Adrenal gland (tissue), 5 donors: ENCODE data around the gene SCUBE1.

ENCODE experiments used
- CTCF ChIP-seq, 6 experiments: fragments of 450-650 bp in 4 of 6; fragments of 200-600 bp in 2 of 6; sonication (generic) in 1 of 6; IDR thresholded peaks; 1 replicate in 5 of 6; 2 replicates in 1 of 6; pipeline versions ENCODE4 v1.5.1 to v1.8.0; 2016 to 2021; ENCODE audit warnings: antibody characterized with exemption in 6 of 6, mild to moderate bottlenecking in 2 of 6, moderate library complexity in 1 of 6
- POLR2A ChIP-seq, 2 donors: fragments of 450-650 bp; IDR thresholded peaks; one replicate each; pipeline ENCODE4 v1.6.1; 2017; ENCODE audit warnings: antibody characterized with exemption in 2 of 2, mild to moderate bottlenecking in 2 of 2, moderate library complexity in 1 of 2
- donor health status: DM: no; HTN: no; CAD: no.

DNA sequence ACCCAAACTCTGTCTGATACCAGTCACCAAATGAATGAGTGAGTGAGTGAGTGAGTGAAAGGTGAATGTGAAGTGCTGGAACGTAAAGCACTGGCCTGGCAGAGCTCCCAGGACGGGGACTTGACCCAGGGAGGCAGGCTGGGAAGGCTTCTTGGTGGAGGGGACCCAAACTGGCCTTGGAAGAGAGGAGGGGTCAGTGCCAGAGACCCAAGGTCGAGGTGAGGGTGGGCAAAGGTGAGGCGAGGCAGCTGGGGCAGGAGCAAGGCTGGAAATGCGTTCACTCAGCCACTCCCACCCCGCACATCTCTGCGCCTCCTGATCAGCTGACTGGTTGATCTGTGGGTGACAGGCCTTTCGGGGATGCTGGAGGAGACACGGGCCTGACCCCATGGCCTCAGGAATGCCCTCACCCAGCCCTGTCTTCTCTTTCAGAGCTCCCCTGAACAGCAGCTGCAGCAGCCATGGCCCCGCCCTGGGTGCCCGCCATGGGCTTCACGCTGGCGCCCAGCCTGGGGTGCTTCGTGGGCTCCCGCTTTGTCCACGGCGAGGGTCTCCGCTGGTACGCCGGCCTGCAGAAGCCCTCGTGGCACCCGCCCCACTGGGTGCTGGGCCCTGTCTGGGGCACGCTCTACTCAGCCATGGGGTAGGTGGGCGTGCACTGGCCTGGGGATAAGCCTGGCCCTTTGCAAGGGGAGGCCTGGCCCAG, 184.2 kb downstream of the SCUBE1 start:
- no peak for TF ChIP-seq CTCF (IDR thresholded peaks at IDR 0.05)
- no peak for TF ChIP-seq POLR2A (IDR thresholded peaks at IDR 0.05)
